ENCODE measurements around the gene GPR179.
A peak's percentile ranks its signal among the peaks of the same experiment; 100 is the strongest.

Gene GPR179

DNA sequence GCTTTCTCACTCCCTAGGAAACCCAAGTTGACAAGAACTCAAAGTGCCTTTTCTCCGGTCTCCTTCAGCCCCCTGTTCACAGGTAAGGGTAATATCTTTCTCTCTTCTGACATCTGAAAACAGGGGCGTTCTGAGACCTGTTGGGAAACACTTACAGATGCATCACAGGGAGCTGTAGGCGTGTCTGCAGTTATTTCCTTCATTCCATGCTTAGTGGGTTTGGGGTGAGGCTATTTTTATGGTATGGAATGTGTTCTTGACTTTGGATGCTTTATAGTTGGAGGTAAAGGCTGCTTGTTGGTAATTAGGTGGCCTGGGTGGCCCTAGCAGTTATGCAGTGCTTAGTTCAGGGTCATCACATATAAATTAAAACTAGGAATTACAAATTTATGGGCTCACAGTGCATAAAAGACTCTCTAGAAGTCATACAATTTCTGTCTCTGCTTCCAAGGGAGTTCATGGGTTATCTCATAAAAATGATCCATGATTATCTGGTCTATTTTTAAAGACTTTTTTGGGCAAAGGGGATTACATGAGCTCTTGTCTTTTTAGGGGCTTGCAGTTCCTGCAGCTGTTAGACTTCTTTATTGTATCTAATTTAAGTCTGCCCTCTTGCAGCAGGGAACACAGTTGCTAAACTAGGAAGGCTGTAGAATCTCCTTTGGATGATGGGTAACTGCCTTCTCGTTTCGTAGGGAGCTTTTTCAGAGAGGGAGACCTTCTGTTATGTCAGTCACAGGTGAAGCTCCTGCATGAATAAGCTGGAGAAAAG, 18.1 kb upstream of the GPR179 start:
- no peak for DNase-seq (ENCODE audit: low spot score)
- in situ Hi-C loops (cut with MboI; ENCODE audit: low sequenced_read_pairs, unreplicated experiment) = no loop called here
- TF ChIP-seq, protein P1, sequence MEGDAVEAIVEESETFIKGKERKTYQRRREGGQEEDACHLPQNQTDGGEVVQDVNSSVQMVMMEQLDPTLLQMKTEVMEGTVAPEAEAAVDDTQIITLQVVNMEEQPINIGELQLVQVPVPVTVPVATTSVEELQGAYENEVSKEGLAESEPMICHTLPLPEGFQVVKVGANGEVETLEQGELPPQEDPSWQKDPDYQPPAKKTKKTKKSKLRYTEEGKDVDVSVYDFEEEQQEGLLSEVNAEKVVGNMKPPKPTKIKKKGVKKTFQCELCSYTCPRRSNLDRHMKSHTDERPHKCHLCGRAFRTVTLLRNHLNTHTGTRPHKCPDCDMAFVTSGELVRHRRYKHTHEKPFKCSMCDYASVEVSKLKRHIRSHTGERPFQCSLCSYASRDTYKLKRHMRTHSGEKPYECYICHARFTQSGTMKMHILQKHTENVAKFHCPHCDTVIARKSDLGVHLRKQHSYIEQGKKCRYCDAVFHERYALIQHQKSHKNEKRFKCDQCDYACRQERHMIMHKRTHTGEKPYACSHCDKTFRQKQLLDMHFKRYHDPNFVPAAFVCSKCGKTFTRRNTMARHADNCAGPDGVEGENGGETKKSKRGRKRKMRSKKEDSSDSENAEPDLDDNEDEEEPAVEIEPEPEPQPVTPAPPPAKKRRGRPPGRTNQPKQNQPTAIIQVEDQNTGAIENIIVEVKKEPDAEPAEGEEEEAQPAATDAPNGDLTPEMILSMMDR (IDR thresholded peaks at IDR 0.05; ENCODE audit: borderline replicate concordance, control extremely low read depth, extremely low read depth, insufficient read depth, missing control alignments) = no peak

DNA sequence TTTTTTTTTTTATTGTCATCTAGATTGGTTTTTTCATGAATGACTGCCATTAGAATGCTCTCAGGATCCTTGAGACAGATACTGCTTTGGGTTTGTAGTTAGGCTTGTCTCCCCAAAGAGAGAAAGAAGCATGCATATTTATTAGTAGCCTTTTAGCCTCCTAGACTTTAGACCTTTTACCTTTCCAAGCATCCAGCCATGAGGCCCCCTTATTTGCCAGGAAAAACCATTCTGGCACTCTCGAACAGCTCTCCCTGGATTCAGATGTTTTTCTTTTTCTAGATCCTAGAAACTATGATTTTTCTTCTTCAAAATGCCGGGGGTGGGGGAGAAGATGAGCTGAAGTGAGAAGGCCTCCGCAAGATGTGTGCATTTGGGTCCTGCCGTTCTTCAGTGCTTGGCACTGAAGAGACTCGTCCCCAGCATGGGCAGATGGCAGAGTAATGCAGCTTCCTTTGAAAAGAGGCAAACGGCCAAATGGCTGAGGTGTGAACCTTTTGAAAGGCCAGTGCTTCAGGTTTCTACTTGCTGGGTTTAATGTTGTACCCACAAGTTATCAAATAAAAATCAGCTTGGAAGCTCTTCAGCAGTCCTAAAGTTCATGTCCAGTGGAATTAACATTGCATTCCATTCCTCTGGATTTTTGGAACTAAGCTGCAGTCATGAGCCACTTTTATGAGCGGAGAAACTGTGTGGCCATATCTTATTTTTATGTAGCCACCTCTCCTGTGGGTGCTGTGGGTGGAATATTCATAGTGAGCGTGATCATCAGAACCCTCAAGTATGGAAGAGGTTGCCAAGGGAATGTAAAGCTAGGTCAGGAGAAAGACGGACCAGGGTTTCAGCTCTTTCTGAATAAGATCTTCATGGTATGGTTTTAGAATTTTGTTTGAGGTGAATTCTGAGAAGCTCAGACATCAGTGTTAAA, 15.1 kb upstream of the GPR179 start:
- TF ChIP-seq, protein P1 (IDR thresholded peaks at IDR 0.05; ENCODE audit: borderline replicate concordance, control extremely low read depth, extremely low read depth, insufficient read depth, missing control alignments) = no peak
- in situ Hi-C loops (cut with MboI; ENCODE audit: low sequenced_read_pairs, unreplicated experiment) = no loop called here
- DNase-seq (ENCODE audit: low spot score) = no peak

DNA sequence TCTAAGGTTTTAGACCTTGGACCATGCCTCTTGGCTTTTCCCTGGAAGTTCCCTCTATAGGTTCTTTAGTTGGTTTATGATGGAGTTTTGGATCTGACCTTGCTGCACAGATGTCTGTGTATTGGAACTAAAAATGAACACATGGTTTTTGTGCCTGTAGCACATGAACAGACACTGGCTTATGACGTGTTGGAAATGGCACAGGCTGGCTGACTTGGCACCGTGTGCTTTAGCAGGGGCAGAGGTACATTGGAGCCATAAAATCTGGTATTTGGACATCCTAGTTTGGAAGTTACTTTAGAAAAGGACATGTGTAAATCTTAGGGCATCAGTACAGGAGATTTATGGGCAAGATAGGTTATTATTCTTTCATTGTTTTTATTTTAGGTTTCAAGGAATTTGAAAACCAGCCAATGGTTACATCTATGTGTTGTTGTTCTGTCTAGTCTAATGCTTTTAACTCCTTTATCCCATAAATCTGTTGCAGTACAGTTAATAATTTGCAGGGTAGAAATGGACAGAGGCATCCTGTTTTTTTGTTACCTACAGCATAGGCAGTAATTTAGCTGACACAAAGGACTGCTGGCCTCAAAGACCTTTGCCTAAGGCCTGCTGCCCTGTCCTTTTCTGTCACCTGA, 13.8 kb upstream of the GPR179 start:
- no peak for DNase-seq (ENCODE audit: low spot score)
- TF ChIP-seq, protein P1 (IDR thresholded peaks at IDR 0.05; ENCODE audit: borderline replicate concordance, control extremely low read depth, extremely low read depth, insufficient read depth, missing control alignments) = no peak
- in situ Hi-C loops (cut with MboI; ENCODE audit: low sequenced_read_pairs, unreplicated experiment) = no loop called here

DNA sequence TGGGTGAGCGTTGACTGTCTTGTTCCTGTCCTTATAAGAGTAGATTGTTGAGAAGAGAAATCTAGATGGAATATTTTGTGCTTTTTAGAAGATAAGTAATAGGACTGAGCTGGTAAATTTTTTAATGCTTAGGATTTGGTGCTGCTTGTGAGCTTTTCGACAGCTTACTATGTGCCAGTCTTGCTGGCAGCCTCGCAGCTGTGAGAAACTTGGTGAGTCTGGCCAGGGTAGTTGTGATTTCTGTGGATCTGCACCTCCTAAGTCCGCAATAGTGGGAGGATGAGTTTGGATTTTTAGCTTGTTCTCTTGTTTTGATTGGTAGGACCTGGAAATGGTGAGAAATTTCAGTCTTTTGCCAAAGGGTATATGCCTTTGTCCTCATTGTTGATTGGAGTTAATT, 11.5 kb upstream of the GPR179 start:
- TF ChIP-seq, protein P1 (IDR thresholded peaks at IDR 0.05; ENCODE audit: borderline replicate concordance, control extremely low read depth, extremely low read depth, insufficient read depth, missing control alignments) = no peak
- DNase-seq (ENCODE audit: low spot score) = no peak
- in situ Hi-C loops (cut with MboI; ENCODE audit: low sequenced_read_pairs, unreplicated experiment) = no loop called here

DNA sequence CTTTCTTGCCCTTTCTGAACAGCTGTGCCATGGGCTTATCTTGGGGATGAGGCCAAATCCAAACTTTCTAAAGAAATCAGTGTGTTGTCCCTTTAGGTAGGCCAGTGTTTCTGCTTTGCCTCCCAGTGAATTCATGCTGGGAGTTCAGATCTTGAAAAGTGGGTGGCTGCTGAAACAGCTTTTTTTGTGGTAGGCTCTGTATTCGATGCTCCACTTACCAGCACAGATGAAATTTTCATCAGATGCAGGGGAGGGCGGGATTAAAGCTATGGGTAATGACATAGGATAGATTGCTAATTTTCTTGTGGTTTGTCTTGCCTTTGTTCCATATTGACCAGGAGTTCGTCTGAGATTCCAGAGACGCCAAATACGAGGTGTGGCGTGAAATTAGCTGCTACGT, 10.7 kb upstream of the GPR179 start:
- DNase-seq (ENCODE audit: low spot score) = peak; percentile 2
- TF ChIP-seq, protein P1 (IDR thresholded peaks at IDR 0.05; ENCODE audit: borderline replicate concordance, control extremely low read depth, extremely low read depth, insufficient read depth, missing control alignments) = no peak
- in situ Hi-C loops (cut with MboI; ENCODE audit: low sequenced_read_pairs, unreplicated experiment) = no loop called here

DNA sequence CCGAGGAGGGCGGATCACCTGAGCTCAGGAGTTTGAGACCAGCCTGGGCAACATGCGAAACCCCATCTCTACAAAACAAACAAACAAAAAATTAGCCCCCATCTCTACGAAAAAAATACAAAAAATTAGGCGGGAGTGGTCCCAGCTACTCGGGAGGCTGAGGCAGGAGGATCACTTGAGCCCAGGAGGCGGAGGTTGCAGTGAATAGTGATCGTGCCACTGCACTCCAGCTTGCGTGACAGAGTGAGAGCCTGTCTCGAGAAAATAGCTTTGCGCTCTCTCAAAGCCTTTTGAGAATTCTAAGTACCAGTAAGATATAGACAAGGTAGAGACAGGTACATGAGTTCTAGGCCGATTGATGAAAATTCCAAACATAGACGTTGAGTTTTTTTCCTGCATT, 9.9 kb upstream of the GPR179 start:
- in situ Hi-C loops (cut with MboI; ENCODE audit: low sequenced_read_pairs, unreplicated experiment) = no loop called here
- no peak for DNase-seq (ENCODE audit: low spot score)
- TF ChIP-seq, protein P1 (IDR thresholded peaks at IDR 0.05; ENCODE audit: borderline replicate concordance, control extremely low read depth, extremely low read depth, insufficient read depth, missing control alignments) = no peak

All from GM13976 (cell line).